Pons (tissue), 1 donor: ENCODE results near the gene LCN6.
"Not testable (repeated sequence)": the region's sequence is repeated elsewhere in the genome, so short reads cannot be mapped to it uniquely, and the experiment has no call there.

Experiments used
- DNase-seq: peaks from one replicate; pipeline ENCODE4 v3.0.0-alpha.2; 2016; ENCODE audit warnings: low spot score

The LCN6 gene

GRCh38 chr9:136759436-136760325 lies 11.4 kb upstream of the LCN6 start:
- no peak for DNase-seq

GRCh38 chr9:136759001-136759400 lies 10.7 kb upstream of the LCN6 start:
- DNase-seq = no peak

GRCh38 chr9:136757751-136758140 lies 9.4 kb upstream of the LCN6 start:
- no peak for DNase-seq

- DNase-seq = no peak
Observed at GRCh38 chr9:136757328-136757727, 9.0 kb upstream of the LCN6 start.

GRCh38 chr9:136756836-136757235 lies 8.5 kb upstream of the LCN6 start:
- no peak for DNase-seq

GRCh38 chr9:136756134-136756438 lies 7.8 kb upstream of the LCN6 start:
- no peak for DNase-seq

- DNase-seq = not testable (repeated sequence)
Observed at GRCh38 chr9:136755302-136756133, 7.2 kb upstream of the LCN6 start.

GRCh38 chr9:136754626-136755301 lies 6.4 kb upstream of the LCN6 start:
- no peak for DNase-seq

- DNase-seq = no peak
Observed at GRCh38 chr9:136754059-136754572, 5.8 kb upstream of the LCN6 start.

- no peak for DNase-seq
Observed at GRCh38 chr9:136753371-136754058, 5.2 kb upstream of the LCN6 start.

- DNase-seq = no peak
Observed at GRCh38 chr9:136751814-136752213, 3.5 kb upstream of the LCN6 start.

- DNase-seq = no peak
Observed at GRCh38 chr9:136751244-136751643, 2.9 kb upstream of the LCN6 start.

GRCh38 chr9:136750526-136750925 lies 2.2 kb upstream of the LCN6 start:
- no peak for DNase-seq

GRCh38 chr9:136748666-136749611 lies 614 bp upstream of the LCN6 start:
- DNase-seq = no peak

GRCh38 chr9:136747161-136748060 lies 914 bp downstream of the LCN6 start:
- DNase-seq = no peak

GRCh38 chr9:136746621-136747020 lies 1.7 kb downstream of the LCN6 start:
- no peak for DNase-seq

GRCh38 chr9:136746155-136746490 lies 2.2 kb downstream of the LCN6 start:
- no peak for DNase-seq

GRCh38 chr9:136745389-136746154 lies 2.8 kb downstream of the LCN6 start:
- no peak for DNase-seq

GRCh38 chr9:136744773-136745172 lies 3.6 kb downstream of the LCN6 start:
- no peak for DNase-seq
